T-cell (primary cell): Measurements from ENCODE around the gene LAP3. TPM values are rescaled to one million over a fixed set of nuclear protein-coding genes. Genes with fewer than 3 reads are reported as not detected.

Experiments
- total RNA-seq, 35 experiments: library from RNA in 6 of 35; stranded (reverse) in 6 of 35; fragments of 120-200 nt in 1 of 35; gene quantifications; one replicate each; pipeline versions ENCODE4 v1.2.1 to v1.2.4 and lab custom pipeline; 2013 to 2026

Gene LAP3
- total RNA-seq, 5 donors from 2014 or later (not counting 1 experiment from before 2014, with no cell fraction given), result 23.5 to 58.4 (median 25.1) TPM

Other genes starting within 250 kb of the LAP3 start
- gene QDPR, start 65.1 kb upstream of the LAP3 start, total RNA-seq, result 10 to 100 TPM; 14.9 to 23.1 (median 20.0) TPM
- gene CLRN2, start 62.0 kb upstream of the LAP3 start, total RNA-seq, result not detected
- 10 to 100 TPM; 50.6 to 75.5 (median 66.2) TPM for gene MED28, start 37.4 kb downstream of the LAP3 start, total RNA-seq
- gene FAM184B, start 204.4 kb downstream of the LAP3 start, total RNA-seq, result under 1 TPM in 3 of 5 donors, not detected in 2; 0.03 to 0.09 (median 0.06) TPM
- gene DCAF16, start 233.6 kb downstream of the LAP3 start, total RNA-seq, result 10 to 100 TPM; 62.6 to 77.6 (median 73.2) TPM
- 1 to 10 TPM in 4 of 5 donors, under 1 TPM in 1; 0.73 to 1.8 (median 1.5) TPM for gene NCAPG, start 233.8 kb downstream of the LAP3 start, total RNA-seq